Panc1 (cell line): ENCODE measurements around the gene ADCY9.

ENCODE experiments used
- CTCF ChIP-seq: fragments of 450-650 bp; IDR thresholded peaks from 2 replicates; pipeline ENCODE4 v1.5.1; 2017; ENCODE audit warnings: mild to moderate bottlenecking
- REST ChIP-seq, 2 experiments: IDR thresholded peaks; 2 replicates each; pipeline ENCODE4 v1.6.1; 2011 to 2012; ENCODE audit warnings: low read depth in 2 of 2, control low read depth in 1 of 2, low read length in 1 of 2, mild to moderate bottlenecking in 1 of 2, moderate library complexity in 1 of 2; ENCODE audit not compliant: insufficient read depth in 1 of 2
- TCF7L2 ChIP-seq: IDR thresholded peaks from 2 replicates; pipeline ENCODE4 v1.6.1; 2011; ENCODE audit warnings: mild to moderate bottlenecking, low read depth, low read length, inconsistent platforms

- TF ChIP-seq CTCF = no peak
- no peak for TF ChIP-seq REST (IDR thresholded peaks at IDR 0.05; ENCODE audit: insufficient read depth in 1 of 2, low read depth in 2 of 2, low read length in 1 of 2)
- TF ChIP-seq TCF7L2 = no peak
Measured at GRCh38 chr16:4087990-4088577, 28.2 kb downstream of the ADCY9 start.
